GM23338 (cell line): ENCODE data around the gene DNAAF8. TPM values are rescaled to one million over a fixed set of nuclear protein-coding genes. Genes with fewer than 3 reads are reported as not detected.

Experiments
- ATAC-seq: fragments of 200-7000 bp; cut with Tn5 transposase; 3 replicates; pipeline ENCODE4 v1.9.1; 2020
- DNase-seq: peaks from one replicate; pipeline ENCODE4 v3.0.0-alpha.2; 2015; ENCODE audit warnings: low spot score
- H2AFZ ChIP-seq: fragments of 200-600 bp; sonication (generic); 2 replicates; pipeline ENCODE4 v1.8.0; 2016; ENCODE audit warnings: antibody characterized with exemption, mild to moderate bottlenecking, moderate library complexity
- H3F3A ChIP-seq: fragments of 200-600 bp; sonication (generic); replicated peaks from 2 replicates; pipeline ENCODE4 v1.8.0; 2017; ENCODE audit warnings: antibody characterized with exemption, mixed run types, low read depth
- H3K27ac ChIP-seq: fragments of 200-600 bp; sonication (generic); 2 replicates; pipeline ENCODE4 v1.6.1; 2016; ENCODE audit warnings: low read depth
- H3K27me3 ChIP-seq: fragments of 200-600 bp; sonication (generic); 2 replicates; pipeline ENCODE4 v1.8.0; 2016; ENCODE audit warnings: mild to moderate bottlenecking, mixed run types, moderate library complexity; ENCODE audit not compliant: insufficient read depth
- H3K36me3 ChIP-seq: fragments of 200-600 bp; sonication (generic); 2 replicates; pipeline ENCODE4 v1.8.0; 2016; ENCODE audit warnings: mild to moderate bottlenecking; ENCODE audit not compliant: insufficient read depth
- H3K4me1 ChIP-seq: fragments of 200-600 bp; sonication (generic); 2 replicates; pipeline ENCODE4 v1.8.0; 2016; ENCODE audit warnings: mild to moderate bottlenecking, moderate library complexity; ENCODE audit not compliant: insufficient read depth
- H3K4me2 ChIP-seq: fragments of 200-600 bp; sonication (generic); 2 replicates; pipeline ENCODE4 v1.7.1; 2017; ENCODE audit warnings: mixed run types
- H3K4me3 ChIP-seq: fragments of 200-600 bp; sonication (generic); 2 replicates; pipeline ENCODE4 v1.6.1; 2016; ENCODE audit warnings: mixed run types
- H3K79me2 ChIP-seq: fragments of 200-600 bp; sonication (generic); replicated peaks from 2 replicates; pipeline ENCODE4 v1.8.0; 2017; ENCODE audit warnings: mild to moderate bottlenecking; ENCODE audit not compliant: insufficient read depth
- H3K9me2 ChIP-seq: fragments of 200-600 bp; sonication (generic); 2 replicates; pipeline ENCODE4 v1.8.0; 2017; ENCODE audit not compliant: insufficient read depth
- H4K20me1 ChIP-seq: fragments of 200-600 bp; sonication (generic); replicated peaks from 2 replicates; pipeline ENCODE4 v1.8.0; 2017; ENCODE audit warnings: mild to moderate bottlenecking; ENCODE audit not compliant: insufficient read depth
- H3K27ac Mint-ChIP-seq: 2 replicates; pipeline ENCODE4 v1.8.0; 2020; ENCODE audit warnings: inconsistent platforms, mild to moderate bottlenecking, moderate library complexity, mixed read lengths
- H3K27me3 Mint-ChIP-seq: 3 replicates; pipeline ENCODE4 v1.8.0; 2022; ENCODE audit warnings: low read depth, mild to moderate bottlenecking, moderate library complexity, mixed read lengths, inconsistent platforms; ENCODE audit not compliant: insufficient read depth, poor library complexity
- H3K36me3 Mint-ChIP-seq: 3 replicates; pipeline ENCODE4 v1.8.0; 2021; ENCODE audit warnings: low read depth, mild to moderate bottlenecking, inconsistent platforms, moderate library complexity, mixed read lengths
- H3K4me1 Mint-ChIP-seq: 3 replicates; pipeline ENCODE4 v1.8.0; 2020; ENCODE audit warnings: mild to moderate bottlenecking, inconsistent platforms, mixed read lengths
- H3K4me3 Mint-ChIP-seq: 3 replicates; pipeline ENCODE4 v1.8.0; 2021; ENCODE audit warnings: moderate library complexity, mild to moderate bottlenecking, inconsistent platforms, mixed read lengths
- H3K9me3 Mint-ChIP-seq: 3 replicates; pipeline ENCODE4 v1.8.0; 2020; ENCODE audit warnings: moderate library complexity, mild to moderate bottlenecking, inconsistent platforms, mixed read lengths
- CREB1 ChIP-seq: fragments of 250-450 bp; sonication (Bioruptor Pico); IDR thresholded peaks from 2 replicates; pipeline ENCODE4 v1.5.0; 2020; ENCODE audit warnings: low read depth, mild to moderate bottlenecking, moderate library complexity
- ETS1 ChIP-seq: IDR thresholded peaks from 2 replicates; pipeline ENCODE4 v1.6.1; 2016; ENCODE audit warnings: antibody characterized with exemption
- EZH2 ChIP-seq: fragments of 200-600 bp; sonication (generic); IDR thresholded peaks from one replicate; pipeline ENCODE4 v1.8.0; 2017; ENCODE audit warnings: antibody characterized with exemption, mild to moderate bottlenecking, low read depth; ENCODE audit not compliant: unreplicated experiment
- EZH2phosphoT487 ChIP-seq: fragments of 200-600 bp; sonication (generic); IDR thresholded peaks from one replicate; pipeline ENCODE4 v1.8.1; 2018; ENCODE audit warnings: antibody characterized with exemption; ENCODE audit not compliant: unreplicated experiment
- JUNB ChIP-seq: IDR thresholded peaks from one replicate; pipeline ENCODE4 v1.6.1; 2016; ENCODE audit warnings: antibody characterized with exemption; ENCODE audit not compliant: unreplicated experiment
- NANOG ChIP-seq: IDR thresholded peaks from 2 replicates; pipeline ENCODE4 v1.6.1; 2016; ENCODE audit warnings: antibody characterized with exemption, borderline replicate concordance
- POLR2AphosphoS5 ChIP-seq: IDR thresholded peaks from 2 replicates; pipeline ENCODE4 v1.6.1; 2016; ENCODE audit warnings: antibody characterized with exemption, low read depth
- STAT1 ChIP-seq: IDR thresholded peaks from one replicate; pipeline ENCODE4 v1.6.1; 2016; ENCODE audit warnings: antibody characterized with exemption; ENCODE audit not compliant: unreplicated experiment
- ZNF114 ChIP-seq: fragments of 250-450 bp; sonication (Bioruptor Pico); IDR thresholded peaks from 2 replicates; pipeline ENCODE4 v1.5.0; 2020; ENCODE audit warnings: mild to moderate bottlenecking, moderate library complexity
- ZNF331 ChIP-seq: fragments of 250-450 bp; sonication (Bioruptor Pico); IDR thresholded peaks from 2 replicates; pipeline ENCODE4 v1.5.0; 2020; ENCODE audit warnings: low read depth, mild to moderate bottlenecking, moderate library complexity
- polyA plus RNA-seq: library from polyadenylated mRNA; unstranded; fragments of >200 nt; fragmentation: Nextera tagmentation; extraction: Ambion mirVana; gene quantifications from 2 replicates; pipeline ENCODE4 v1.2.1, GENCODE V29; 2016
- total RNA-seq: library from RNA; depleted of rRNA; stranded (reverse); fragments of >200 nt; shearing (Covaris generic); gene quantifications from 2 replicates; pipeline ENCODE4 v1.2.3, GENCODE V29; 2014
- TF ChIP-seq, protein P1 (sequence below): IDR thresholded peaks from one replicate; pipeline ENCODE4 v1.6.1; 2018; ENCODE audit warnings: antibody characterized with exemption; ENCODE audit not compliant: unreplicated experiment
- TF ChIP-seq, protein P2 (sequence below): fragments of 250-450 bp; sonication (Bioruptor Pico); IDR thresholded peaks from 2 replicates; pipeline ENCODE4 v1.5.0; 2020; ENCODE audit warnings: mild to moderate bottlenecking, moderate library complexity
- TF ChIP-seq, protein P3 (sequence below), 2 experiments: fragments of 200-600 bp in 1 of 2; sonication (generic) in 1 of 2; conservative IDR thresholded peaks; 2 replicates each; pipeline versions ENCODE4 v1.5.1 to v1.6.1; 2016 to 2017; ENCODE audit warnings: antibody characterized with exemption in 2 of 2, low read depth in 2 of 2, mild to moderate bottlenecking in 2 of 2, moderate library complexity in 1 of 2

Gene DNAAF8
- total and polyA plus RNA-seq, 2 experiments from 2014 or later = 0.34 to 1.3 TPM

GRCh38 chr16:4785758-4786433 is 51.6 kb downstream of the DNAAF8 start:
- H3K4me3 ChIP-seq = no peak overlapping the region
- H3K4me2 ChIP-seq = no peak overlapping the region
- TF ChIP-seq EZH2phosphoT487 (no peak), EZH2 (no peak), JUNB (no peak), CREB1 (no peak), ETS1 (no peak), ZNF114 (CRISPR knock-in tag) (no peak), STAT1 (no peak), ZNF331 (no peak), POLR2AphosphoS5 (no peak), NANOG (no peak)
- TF ChIP-seq, protein P1, sequence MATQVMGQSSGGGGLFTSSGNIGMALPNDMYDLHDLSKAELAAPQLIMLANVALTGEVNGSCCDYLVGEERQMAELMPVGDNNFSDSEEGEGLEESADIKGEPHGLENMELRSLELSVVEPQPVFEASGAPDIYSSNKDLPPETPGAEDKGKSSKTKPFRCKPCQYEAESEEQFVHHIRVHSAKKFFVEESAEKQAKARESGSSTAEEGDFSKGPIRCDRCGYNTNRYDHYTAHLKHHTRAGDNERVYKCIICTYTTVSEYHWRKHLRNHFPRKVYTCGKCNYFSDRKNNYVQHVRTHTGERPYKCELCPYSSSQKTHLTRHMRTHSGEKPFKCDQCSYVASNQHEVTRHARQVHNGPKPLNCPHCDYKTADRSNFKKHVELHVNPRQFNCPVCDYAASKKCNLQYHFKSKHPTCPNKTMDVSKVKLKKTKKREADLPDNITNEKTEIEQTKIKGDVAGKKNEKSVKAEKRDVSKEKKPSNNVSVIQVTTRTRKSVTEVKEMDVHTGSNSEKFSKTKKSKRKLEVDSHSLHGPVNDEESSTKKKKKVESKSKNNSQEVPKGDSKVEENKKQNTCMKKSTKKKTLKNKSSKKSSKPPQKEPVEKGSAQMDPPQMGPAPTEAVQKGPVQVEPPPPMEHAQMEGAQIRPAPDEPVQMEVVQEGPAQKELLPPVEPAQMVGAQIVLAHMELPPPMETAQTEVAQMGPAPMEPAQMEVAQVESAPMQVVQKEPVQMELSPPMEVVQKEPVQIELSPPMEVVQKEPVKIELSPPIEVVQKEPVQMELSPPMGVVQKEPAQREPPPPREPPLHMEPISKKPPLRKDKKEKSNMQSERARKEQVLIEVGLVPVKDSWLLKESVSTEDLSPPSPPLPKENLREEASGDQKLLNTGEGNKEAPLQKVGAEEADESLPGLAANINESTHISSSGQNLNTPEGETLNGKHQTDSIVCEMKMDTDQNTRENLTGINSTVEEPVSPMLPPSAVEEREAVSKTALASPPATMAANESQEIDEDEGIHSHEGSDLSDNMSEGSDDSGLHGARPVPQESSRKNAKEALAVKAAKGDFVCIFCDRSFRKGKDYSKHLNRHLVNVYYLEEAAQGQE = no peak
- TF ChIP-seq, protein P2, sequence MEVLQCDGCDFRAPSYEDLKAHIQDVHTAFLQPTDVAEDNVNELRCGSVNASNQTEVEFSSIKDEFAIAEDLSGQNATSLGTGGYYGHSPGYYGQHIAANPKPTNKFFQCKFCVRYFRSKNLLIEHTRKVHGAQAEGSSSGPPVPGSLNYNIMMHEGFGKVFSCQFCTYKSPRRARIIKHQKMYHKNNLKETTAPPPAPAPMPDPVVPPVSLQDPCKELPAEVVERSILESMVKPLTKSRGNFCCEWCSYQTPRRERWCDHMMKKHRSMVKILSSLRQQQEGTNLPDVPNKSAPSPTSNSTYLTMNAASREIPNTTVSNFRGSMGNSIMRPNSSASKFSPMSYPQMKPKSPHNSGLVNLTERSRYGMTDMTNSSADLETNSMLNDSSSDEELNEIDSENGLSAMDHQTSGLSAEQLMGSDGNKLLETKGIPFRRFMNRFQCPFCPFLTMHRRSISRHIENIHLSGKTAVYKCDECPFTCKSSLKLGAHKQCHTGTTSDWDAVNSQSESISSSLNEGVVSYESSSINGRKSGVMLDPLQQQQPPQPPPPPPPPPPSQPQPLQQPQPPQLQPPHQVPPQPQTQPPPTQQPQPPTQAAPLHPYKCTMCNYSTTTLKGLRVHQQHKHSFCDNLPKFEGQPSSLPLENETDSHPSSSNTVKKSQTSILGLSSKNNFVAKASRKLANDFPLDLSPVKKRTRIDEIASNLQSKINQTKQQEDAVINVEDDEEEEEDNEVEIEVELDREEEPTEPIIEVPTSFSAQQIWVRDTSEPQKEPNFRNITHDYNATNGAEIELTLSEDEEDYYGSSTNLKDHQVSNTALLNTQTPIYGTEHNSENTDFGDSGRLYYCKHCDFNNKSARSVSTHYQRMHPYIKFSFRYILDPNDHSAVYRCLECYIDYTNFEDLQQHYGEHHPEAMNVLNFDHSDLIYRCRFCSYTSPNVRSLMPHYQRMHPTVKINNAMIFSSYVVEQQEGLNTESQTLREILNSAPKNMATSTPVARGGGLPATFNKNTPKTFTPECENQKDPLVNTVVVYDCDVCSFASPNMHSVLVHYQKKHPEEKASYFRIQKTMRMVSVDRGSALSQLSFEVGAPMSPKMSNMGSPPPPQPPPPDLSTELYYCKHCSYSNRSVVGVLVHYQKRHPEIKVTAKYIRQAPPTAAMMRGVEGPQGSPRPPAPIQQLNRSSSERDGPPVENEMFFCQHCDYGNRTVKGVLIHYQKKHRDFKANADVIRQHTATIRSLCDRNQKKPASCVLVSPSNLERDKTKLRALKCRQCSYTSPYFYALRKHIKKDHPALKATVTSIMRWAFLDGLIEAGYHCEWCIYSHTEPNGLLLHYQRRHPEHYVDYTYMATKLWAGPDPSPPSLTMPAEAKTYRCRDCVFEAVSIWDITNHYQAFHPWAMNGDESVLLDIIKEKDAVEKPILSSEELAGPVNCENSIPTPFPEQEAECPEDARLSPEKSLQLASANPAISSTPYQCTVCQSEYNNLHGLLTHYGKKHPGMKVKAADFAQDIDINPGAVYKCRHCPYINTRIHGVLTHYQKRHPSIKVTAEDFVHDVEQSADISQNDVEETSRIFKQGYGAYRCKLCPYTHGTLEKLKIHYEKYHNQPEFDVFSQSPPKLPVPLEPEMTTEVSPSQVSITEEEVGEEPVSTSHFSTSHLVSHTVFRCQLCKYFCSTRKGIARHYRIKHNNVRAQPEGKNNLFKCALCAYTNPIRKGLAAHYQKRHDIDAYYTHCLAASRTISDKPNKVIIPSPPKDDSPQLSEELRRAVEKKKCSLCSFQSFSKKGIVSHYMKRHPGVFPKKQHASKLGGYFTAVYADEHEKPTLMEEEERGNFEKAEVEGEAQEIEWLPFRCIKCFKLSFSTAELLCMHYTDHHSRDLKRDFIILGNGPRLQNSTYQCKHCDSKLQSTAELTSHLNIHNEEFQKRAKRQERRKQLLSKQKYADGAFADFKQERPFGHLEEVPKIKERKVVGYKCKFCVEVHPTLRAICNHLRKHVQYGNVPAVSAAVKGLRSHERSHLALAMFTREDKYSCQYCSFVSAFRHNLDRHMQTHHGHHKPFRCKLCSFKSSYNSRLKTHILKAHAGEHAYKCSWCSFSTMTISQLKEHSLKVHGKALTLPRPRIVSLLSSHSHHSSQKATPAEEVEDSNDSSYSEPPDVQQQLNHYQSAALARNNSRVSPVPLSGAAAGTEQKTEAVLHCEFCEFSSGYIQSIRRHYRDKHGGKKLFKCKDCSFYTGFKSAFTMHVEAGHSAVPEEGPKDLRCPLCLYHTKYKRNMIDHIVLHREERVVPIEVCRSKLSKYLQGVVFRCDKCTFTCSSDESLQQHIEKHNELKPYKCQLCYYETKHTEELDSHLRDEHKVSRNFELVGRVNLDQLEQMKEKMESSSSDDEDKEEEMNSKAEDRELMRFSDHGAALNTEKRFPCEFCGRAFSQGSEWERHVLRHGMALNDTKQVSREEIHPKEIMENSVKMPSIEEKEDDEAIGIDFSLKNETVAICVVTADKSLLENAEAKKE = no peak
- TF ChIP-seq, protein P3, sequence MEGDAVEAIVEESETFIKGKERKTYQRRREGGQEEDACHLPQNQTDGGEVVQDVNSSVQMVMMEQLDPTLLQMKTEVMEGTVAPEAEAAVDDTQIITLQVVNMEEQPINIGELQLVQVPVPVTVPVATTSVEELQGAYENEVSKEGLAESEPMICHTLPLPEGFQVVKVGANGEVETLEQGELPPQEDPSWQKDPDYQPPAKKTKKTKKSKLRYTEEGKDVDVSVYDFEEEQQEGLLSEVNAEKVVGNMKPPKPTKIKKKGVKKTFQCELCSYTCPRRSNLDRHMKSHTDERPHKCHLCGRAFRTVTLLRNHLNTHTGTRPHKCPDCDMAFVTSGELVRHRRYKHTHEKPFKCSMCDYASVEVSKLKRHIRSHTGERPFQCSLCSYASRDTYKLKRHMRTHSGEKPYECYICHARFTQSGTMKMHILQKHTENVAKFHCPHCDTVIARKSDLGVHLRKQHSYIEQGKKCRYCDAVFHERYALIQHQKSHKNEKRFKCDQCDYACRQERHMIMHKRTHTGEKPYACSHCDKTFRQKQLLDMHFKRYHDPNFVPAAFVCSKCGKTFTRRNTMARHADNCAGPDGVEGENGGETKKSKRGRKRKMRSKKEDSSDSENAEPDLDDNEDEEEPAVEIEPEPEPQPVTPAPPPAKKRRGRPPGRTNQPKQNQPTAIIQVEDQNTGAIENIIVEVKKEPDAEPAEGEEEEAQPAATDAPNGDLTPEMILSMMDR (conservative IDR thresholded peaks at IDR 0.05; ENCODE audit: low read depth in 2 of 2) = no peak
- no peaks in the 10 kb centered on the region for H4K20me1 ChIP-seq
- H3K27ac ChIP-seq = no peak overlapping the region
- H3K27me3 ChIP-seq = no peaks in the 10 kb centered on the region
- H3F3A ChIP-seq = no peaks in the 10 kb centered on the region
- ATAC-seq (no peak), DNase-seq (no peak)
- H3K79me2 ChIP-seq = no peaks in the 10 kb centered on the region
- no peaks in the 10 kb centered on the region for H3K36me3 ChIP-seq
- Mint-ChIP-seq H3K27ac (no peak overlapping the region), H3K9me3 (peaks cover 2% of the 10 kb centered on the region; the same call in 2 of the 3 replicates), H3K4me1 (peaks cover 13% of the 10 kb centered on the region), H3K27me3 (peaks cover 27% of the 10 kb centered on the region), H3K36me3 (peaks cover 19% of the 10 kb centered on the region), H3K4me3 (no peak overlapping the region)
- no peaks in the 10 kb centered on the region for H3K9me2 ChIP-seq
- H2AFZ ChIP-seq = no peak overlapping the region
- peaks cover 12% of the 10 kb centered on the region; the same call in 1 of the 2 replicates for H3K4me1 ChIP-seq
